Measurements from ENCODE around the gene LARGE1.

Gene LARGE1

DNA sequence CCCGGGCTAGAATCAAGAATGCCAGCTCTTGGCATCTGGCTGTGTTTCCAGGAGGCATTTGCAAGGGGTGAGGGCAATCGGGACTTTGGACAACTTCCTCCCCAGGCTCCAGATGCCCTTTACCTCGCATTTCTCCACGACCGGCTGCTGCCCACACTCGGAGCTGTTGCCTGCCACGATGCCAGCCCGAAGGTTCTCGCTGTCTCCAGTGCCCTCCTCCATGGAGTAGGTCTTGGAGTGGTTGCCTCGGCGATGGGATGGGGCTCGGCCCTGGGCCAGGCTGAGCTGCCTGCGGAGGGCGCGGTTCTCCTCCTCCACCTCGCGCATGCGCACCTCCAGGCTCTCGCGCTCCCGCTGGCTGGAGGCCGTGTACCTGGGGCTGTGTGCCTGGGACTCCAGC lies 270.0 kb downstream of the LARGE1 start:
- peaks cover 0 to 10% of the 10 kb centered on the region in 2 donors for H3K36me3 ChIP-seq (ENCODE audit: control insufficient read depth in 1 of 2, insufficient read depth in 2 of 2, low read length in 2 of 2)
- no peak overlapping the region for H3K27ac ChIP-seq (ENCODE audit: low read depth, low read length)
- no peak overlapping the region for H3K4me3 ChIP-seq (ENCODE audit: low read depth in 1 of 2, low read length in 2 of 2)
- H3K9me3 ChIP-seq (ENCODE audit: control insufficient read depth in 1 of 2, low read length in 2 of 2), result no peaks in the 10 kb centered on the region
- H3K4me1 ChIP-seq (ENCODE audit: control insufficient read depth in 1 of 2, insufficient read depth in 2 of 2, low read length in 2 of 2), result peaks cover 7 to 24% of the 10 kb centered on the region in 2 donors
- no peaks in the 10 kb centered on the region for H3K27me3 ChIP-seq (ENCODE audit: control insufficient read depth in 1 of 2, insufficient read depth in 2 of 2, low read length in 2 of 2)
- H3K9ac ChIP-seq (ENCODE audit: low read depth in 1 of 2, low read length in 2 of 2), result no peak overlapping the region

DNA sequence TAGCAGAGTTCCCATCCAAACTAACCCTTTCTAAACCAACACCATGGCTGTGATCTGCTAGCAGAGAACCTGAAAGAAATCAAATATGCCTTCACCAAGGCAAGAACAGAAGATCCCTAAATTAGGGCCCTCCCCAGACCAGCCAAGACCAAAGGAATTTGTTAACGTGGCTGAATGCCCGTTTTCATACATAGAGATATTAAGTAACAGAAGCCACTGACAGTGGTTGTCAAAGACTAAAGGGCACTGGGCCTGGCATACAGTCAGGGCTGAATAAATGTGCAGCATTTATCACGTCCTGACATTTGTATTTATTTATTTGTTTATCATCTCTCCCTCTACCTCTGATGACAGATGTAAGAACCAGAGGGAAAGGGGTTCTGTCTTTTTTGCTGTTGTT lies 271.8 kb downstream of the LARGE1 start:
- peaks cover 7 to 13% of the 10 kb centered on the region in 2 donors for H3K4me1 ChIP-seq (ENCODE audit: control insufficient read depth in 1 of 2, insufficient read depth in 2 of 2, low read length in 2 of 2)
- H3K9me3 ChIP-seq (ENCODE audit: control insufficient read depth in 1 of 2, low read length in 2 of 2), result no peaks in the 10 kb centered on the region
- H3K9ac ChIP-seq (ENCODE audit: low read depth in 1 of 2, low read length in 2 of 2), result no peak overlapping the region
- H3K27ac ChIP-seq (ENCODE audit: low read depth, low read length), result no peak overlapping the region
- H3K4me3 ChIP-seq (ENCODE audit: low read depth in 1 of 2, low read length in 2 of 2), result no peak overlapping the region
- H3K36me3 ChIP-seq (ENCODE audit: control insufficient read depth in 1 of 2, insufficient read depth in 2 of 2, low read length in 2 of 2), result peaks cover 0 to 10% of the 10 kb centered on the region in 2 donors
- H3K27me3 ChIP-seq (ENCODE audit: control insufficient read depth in 1 of 2, insufficient read depth in 2 of 2, low read length in 2 of 2), result no peaks in the 10 kb centered on the region

DNA sequence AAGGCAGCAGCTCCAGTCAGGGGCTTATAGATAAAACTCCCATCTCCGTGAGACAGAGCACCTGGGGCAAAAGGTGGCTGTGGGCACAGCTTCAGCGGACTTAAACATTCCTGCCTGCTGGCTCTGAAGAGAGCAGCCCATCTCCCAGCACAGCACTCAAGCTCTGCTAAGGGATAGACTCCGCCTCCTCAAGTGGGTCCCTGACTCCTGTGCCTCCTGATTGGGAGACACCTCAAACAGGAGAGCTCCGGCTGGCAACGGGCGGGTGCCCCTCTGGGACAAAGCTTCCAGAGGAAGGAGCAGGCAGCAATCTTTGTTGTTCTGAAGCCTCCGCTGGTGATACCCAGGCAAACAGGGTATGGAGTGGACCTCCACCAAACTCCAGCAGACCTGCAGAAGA lies 279.4 kb downstream of the LARGE1 start:
- H3K4me3 ChIP-seq (ENCODE audit: low read depth in 1 of 2, low read length in 2 of 2), result no peak overlapping the region
- peaks cover 0 to 3% of the 10 kb centered on the region in 2 donors for H3K9me3 ChIP-seq (ENCODE audit: control insufficient read depth in 1 of 2, low read length in 2 of 2)
- H3K4me1 ChIP-seq (ENCODE audit: control insufficient read depth in 1 of 2, insufficient read depth in 2 of 2, low read length in 2 of 2), result no peaks in the 10 kb centered on the region
- H3K9ac ChIP-seq (ENCODE audit: low read depth in 1 of 2, low read length in 2 of 2), result no peak overlapping the region
- no peaks in the 10 kb centered on the region for H3K27me3 ChIP-seq (ENCODE audit: control insufficient read depth in 1 of 2, insufficient read depth in 2 of 2, low read length in 2 of 2)
- H3K27ac ChIP-seq (ENCODE audit: low read depth, low read length), result no peak overlapping the region
- H3K36me3 ChIP-seq (ENCODE audit: control insufficient read depth in 1 of 2, insufficient read depth in 2 of 2, low read length in 2 of 2), result no peaks in the 10 kb centered on the region

DNA sequence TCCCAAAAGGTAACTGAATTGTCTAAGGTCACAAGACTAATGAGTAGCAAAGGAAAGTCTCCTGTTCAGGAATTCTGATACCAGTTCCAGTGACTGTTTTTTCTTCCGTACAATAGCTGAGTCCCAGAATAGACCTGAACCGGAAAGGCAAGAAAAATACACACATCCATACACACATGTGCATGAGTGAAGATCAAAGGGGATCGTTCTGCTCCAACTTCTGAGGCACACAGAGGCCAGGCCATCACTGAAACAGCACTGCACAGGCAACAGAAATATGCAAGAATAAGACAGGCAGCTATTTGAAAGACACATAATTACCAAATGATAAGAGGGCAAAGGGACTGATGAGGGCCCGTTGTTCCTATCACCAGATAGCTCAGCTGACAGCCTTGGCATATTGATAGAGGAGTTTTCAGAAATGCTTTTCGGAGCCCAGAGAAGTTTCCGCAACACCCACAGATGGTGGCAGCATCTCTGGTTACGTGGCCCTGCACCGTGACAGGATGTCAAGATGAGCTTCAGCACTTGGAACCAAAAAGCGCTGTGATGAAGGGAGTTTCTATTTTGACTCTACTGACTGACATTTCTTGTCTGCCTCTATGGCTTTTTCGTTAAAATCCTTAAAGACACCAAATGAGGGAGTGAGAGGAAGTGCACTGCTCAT lies 280.6 kb downstream of the LARGE1 start:
- no peaks in the 10 kb centered on the region for H3K36me3 ChIP-seq (ENCODE audit: control insufficient read depth in 1 of 2, insufficient read depth in 2 of 2, low read length in 2 of 2)
- H3K27ac ChIP-seq (ENCODE audit: low read depth, low read length), result no peak overlapping the region
- H3K27me3 ChIP-seq (ENCODE audit: control insufficient read depth in 1 of 2, insufficient read depth in 2 of 2, low read length in 2 of 2), result no peaks in the 10 kb centered on the region
- peaks cover 0 to 3% of the 10 kb centered on the region in 2 donors for H3K9me3 ChIP-seq (ENCODE audit: control insufficient read depth in 1 of 2, low read length in 2 of 2)
- H3K4me1 ChIP-seq (ENCODE audit: control insufficient read depth in 1 of 2, insufficient read depth in 2 of 2, low read length in 2 of 2), result no peaks in the 10 kb centered on the region
- H3K4me3 ChIP-seq (ENCODE audit: low read depth in 1 of 2, low read length in 2 of 2), result no peak overlapping the region
- no peak overlapping the region for H3K9ac ChIP-seq (ENCODE audit: low read depth in 1 of 2, low read length in 2 of 2)

DNA sequence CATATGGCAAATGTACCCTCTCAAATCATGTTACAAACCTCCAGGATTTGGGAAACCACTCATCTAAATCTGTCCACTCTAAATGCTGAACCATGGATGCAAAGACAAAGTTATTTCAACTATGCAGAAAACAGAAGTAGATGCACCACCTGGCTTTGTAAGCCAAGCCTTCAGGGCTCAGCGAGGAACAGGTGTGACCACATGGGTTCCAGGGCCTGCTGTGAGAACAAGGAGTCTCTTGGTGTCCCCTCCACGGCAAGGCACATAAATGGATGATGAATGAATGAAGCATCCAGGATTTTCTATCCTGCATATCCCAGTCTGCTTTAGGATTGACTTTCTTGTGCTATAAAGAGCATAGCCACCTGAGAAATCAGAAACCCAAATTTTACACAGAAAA lies 284.5 kb downstream of the LARGE1 start:
- Histone ChIP-seq H3K36me3 (ENCODE audit: control insufficient read depth in 1 of 2, insufficient read depth in 2 of 2, low read length in 2 of 2) (no peaks in the 10 kb centered on the region), H3K4me1 (ENCODE audit: control insufficient read depth in 1 of 2, insufficient read depth in 2 of 2, low read length in 2 of 2) (no peaks in the 10 kb centered on the region), H3K4me3 (ENCODE audit: low read depth in 1 of 2, low read length in 2 of 2) (no peak overlapping the region), H3K27me3 (ENCODE audit: control insufficient read depth in 1 of 2, insufficient read depth in 2 of 2, low read length in 2 of 2) (no peaks in the 10 kb centered on the region), H3K27ac (ENCODE audit: low read depth, low read length) (no peak overlapping the region), H3K9me3 (ENCODE audit: control insufficient read depth in 1 of 2, low read length in 2 of 2) (peaks cover 0 to 3% of the 10 kb centered on the region in 2 donors), H3K9ac (ENCODE audit: low read depth in 1 of 2, low read length in 2 of 2) (no peak overlapping the region)

- Histone ChIP-seq H3K27me3 (ENCODE audit: control insufficient read depth in 1 of 2, insufficient read depth in 2 of 2, low read length in 2 of 2) (no peaks in the 10 kb centered on the region), H3K4me1 (ENCODE audit: control insufficient read depth in 1 of 2, insufficient read depth in 2 of 2, low read length in 2 of 2) (no peaks in the 10 kb centered on the region), H3K4me3 (ENCODE audit: low read depth in 1 of 2, low read length in 2 of 2) (no peak overlapping the region), H3K9ac (ENCODE audit: low read depth in 1 of 2, low read length in 2 of 2) (no peak overlapping the region), H3K9me3 (ENCODE audit: control insufficient read depth in 1 of 2, low read length in 2 of 2) (peaks cover 0 to 2% of the 10 kb centered on the region in 2 donors), H3K36me3 (ENCODE audit: control insufficient read depth in 1 of 2, insufficient read depth in 2 of 2, low read length in 2 of 2) (no peaks in the 10 kb centered on the region), H3K27ac (ENCODE audit: low read depth, low read length) (no peak overlapping the region)
These were observed 288.5 kb downstream of the LARGE1 start for GRCh38 chr22:33631777-33632176.

DNA sequence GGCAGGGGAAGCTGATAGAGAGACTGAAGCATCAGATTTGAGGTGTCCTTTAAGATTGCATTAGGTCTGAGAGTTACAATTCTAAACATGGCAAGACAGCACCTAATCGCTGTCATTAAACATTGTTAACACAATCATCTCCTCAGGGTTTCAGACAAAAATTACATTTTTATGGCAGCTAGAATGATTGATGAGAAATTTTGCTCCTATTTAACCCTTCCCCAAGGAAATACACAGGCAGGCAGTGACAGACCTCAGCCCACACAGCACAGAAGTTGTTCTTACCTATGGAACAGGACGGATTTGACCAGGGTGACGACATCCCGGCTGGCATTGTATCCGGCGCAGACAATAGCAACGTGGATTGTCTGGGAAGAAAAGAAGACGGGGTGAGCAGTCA lies 294.3 kb downstream of the LARGE1 start:
- H3K36me3 ChIP-seq (ENCODE audit: control insufficient read depth in 1 of 2, insufficient read depth in 2 of 2, low read length in 2 of 2), result peaks cover 2 to 11% of the 10 kb centered on the region in 2 donors
- H3K27ac ChIP-seq (ENCODE audit: low read depth, low read length), result no peak overlapping the region
- H3K27me3 ChIP-seq (ENCODE audit: control insufficient read depth in 1 of 2, insufficient read depth in 2 of 2, low read length in 2 of 2), result no peaks in the 10 kb centered on the region
- no peak overlapping the region for H3K9ac ChIP-seq (ENCODE audit: low read depth in 1 of 2, low read length in 2 of 2)
- no peaks in the 10 kb centered on the region for H3K4me1 ChIP-seq (ENCODE audit: control insufficient read depth in 1 of 2, insufficient read depth in 2 of 2, low read length in 2 of 2)
- H3K9me3 ChIP-seq (ENCODE audit: control insufficient read depth in 1 of 2, low read length in 2 of 2), result peaks cover 0 to 2% of the 10 kb centered on the region in 2 donors
- no peak overlapping the region for H3K4me3 ChIP-seq (ENCODE audit: low read depth in 1 of 2, low read length in 2 of 2)

DNA sequence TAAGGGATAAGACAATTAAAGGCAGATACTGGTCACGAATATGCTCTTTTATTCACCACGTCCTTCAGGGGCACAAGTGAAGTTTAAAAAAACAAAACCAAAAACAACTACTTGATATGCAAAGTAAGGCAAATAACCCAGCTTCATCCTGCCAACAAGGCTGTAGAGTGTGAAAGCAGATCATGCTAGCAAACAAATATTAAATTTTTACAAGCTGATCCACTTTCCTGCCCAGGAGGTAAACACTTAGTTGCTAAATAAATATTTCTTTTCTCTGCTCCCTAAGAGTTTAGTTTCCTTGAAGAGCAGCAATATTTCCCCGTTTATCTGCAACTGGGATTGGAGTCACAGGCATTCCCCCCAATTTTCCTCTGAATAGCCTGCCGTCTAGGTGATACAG lies 300.2 kb downstream of the LARGE1 start:
- Histone ChIP-seq H3K9ac (ENCODE audit: low read depth in 1 of 2, low read length in 2 of 2) (no peak overlapping the region), H3K27me3 (ENCODE audit: control insufficient read depth in 1 of 2, insufficient read depth in 2 of 2, low read length in 2 of 2) (no peaks in the 10 kb centered on the region)

DNA sequence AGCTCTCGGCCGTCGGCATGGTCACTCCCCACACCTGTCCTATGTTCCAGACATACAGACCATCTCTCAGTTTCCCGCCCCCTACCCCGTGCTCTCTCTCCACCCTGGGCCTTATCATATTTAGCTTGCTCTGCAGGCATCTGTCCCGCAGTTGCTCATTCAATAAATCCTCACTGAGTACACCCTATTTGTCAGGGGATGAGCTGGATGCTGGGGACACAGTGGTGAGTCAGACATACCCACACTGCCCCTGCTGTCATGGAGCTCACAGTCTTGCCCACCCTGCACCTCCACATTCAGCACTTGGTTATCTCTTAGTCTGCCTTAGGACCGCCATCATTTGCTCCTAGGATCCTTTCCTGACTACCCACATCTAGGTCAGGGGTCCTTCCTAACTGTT lies 313.8 kb downstream of the LARGE1 start:
- Histone ChIP-seq H3K4me1 (ENCODE audit: control insufficient read depth in 1 of 2, insufficient read depth in 2 of 2, low read length in 2 of 2) (no peaks in the 10 kb centered on the region), H3K36me3 (ENCODE audit: control insufficient read depth in 1 of 2, insufficient read depth in 2 of 2, low read length in 2 of 2) (no peaks in the 10 kb centered on the region), H3K27ac (ENCODE audit: low read depth, low read length) (no peak overlapping the region)

More for the DNA sequence above, 300.2 kb downstream of the LARGE1 start:
- no peak overlapping the region for H3K27ac ChIP-seq (ENCODE audit: low read depth, low read length)
- peaks cover 0 to 5% of the 10 kb centered on the region in 2 donors for H3K9me3 ChIP-seq (ENCODE audit: control insufficient read depth in 1 of 2, low read length in 2 of 2)
- H3K4me3 ChIP-seq (ENCODE audit: low read depth in 1 of 2, low read length in 2 of 2), result no peak overlapping the region
- no peaks in the 10 kb centered on the region for H3K4me1 ChIP-seq (ENCODE audit: control insufficient read depth in 1 of 2, insufficient read depth in 2 of 2, low read length in 2 of 2)
- peaks cover 2 to 9% of the 10 kb centered on the region in 2 donors for H3K36me3 ChIP-seq (ENCODE audit: control insufficient read depth in 1 of 2, insufficient read depth in 2 of 2, low read length in 2 of 2)

GRCh38 chr22:33605666-33606065 lies 314.6 kb downstream of the LARGE1 start:
- Histone ChIP-seq H3K9ac (ENCODE audit: low read depth in 1 of 2, low read length in 2 of 2) (no peak overlapping the region), H3K36me3 (ENCODE audit: control insufficient read depth in 1 of 2, insufficient read depth in 2 of 2, low read length in 2 of 2) (no peaks in the 10 kb centered on the region), H3K4me3 (ENCODE audit: low read depth in 1 of 2, low read length in 2 of 2) (no peak overlapping the region), H3K9me3 (ENCODE audit: control insufficient read depth in 1 of 2, low read length in 2 of 2) (no peaks in the 10 kb centered on the region), H3K27ac (ENCODE audit: low read depth, low read length) (no peak overlapping the region), H3K4me1 (ENCODE audit: control insufficient read depth in 1 of 2, insufficient read depth in 2 of 2, low read length in 2 of 2) (no peaks in the 10 kb centered on the region), H3K27me3 (ENCODE audit: control insufficient read depth in 1 of 2, insufficient read depth in 2 of 2, low read length in 2 of 2) (no peaks in the 10 kb centered on the region)

More for the DNA sequence above, 313.8 kb downstream of the LARGE1 start:
- Histone ChIP-seq H3K9me3 (ENCODE audit: control insufficient read depth in 1 of 2, low read length in 2 of 2) (no peaks in the 10 kb centered on the region), H3K9ac (ENCODE audit: low read depth in 1 of 2, low read length in 2 of 2) (no peak overlapping the region), H3K4me3 (ENCODE audit: low read depth in 1 of 2, low read length in 2 of 2) (no peak overlapping the region), H3K27me3 (ENCODE audit: control insufficient read depth in 1 of 2, insufficient read depth in 2 of 2, low read length in 2 of 2) (no peaks in the 10 kb centered on the region)

Data from duodenal mucosa (tissue), 2 donors.